HEK293 (cell line): ENCODE data around the gene HAND1.

Experiments used
- CTCF ChIP-seq: fragments of 450-650 bp; formaldehyde crosslinking; IDR thresholded peaks from 2 replicates; pipeline ENCODE4 v1.5.1; 2016; ENCODE audit warnings: missing biosample characterization, missing genetic modification characterization
- RBAK ChIP-seq: fragments of 450-650 bp; formaldehyde crosslinking; IDR thresholded peaks from 2 replicates; pipeline ENCODE4 v1.5.1; 2016; ENCODE audit warnings: missing biosample characterization, missing genetic modification characterization
- REST ChIP-seq: fragments of 450-650 bp; formaldehyde crosslinking; IDR thresholded peaks from 2 replicates; pipeline ENCODE4 v1.5.1; 2016; ENCODE audit warnings: missing biosample characterization, missing genetic modification characterization
- YY1 ChIP-seq: fragments of 450-650 bp; formaldehyde crosslinking; IDR thresholded peaks from 2 replicates; pipeline ENCODE4 v1.5.1; 2018; ENCODE audit warnings: missing biosample characterization, missing genetic modification characterization
- ZBTB1 ChIP-seq: fragments of 450-650 bp; formaldehyde crosslinking; IDR thresholded peaks from 2 replicates; pipeline ENCODE4 v1.5.1; 2016; ENCODE audit warnings: missing biosample characterization, missing genetic modification characterization
- ZNF133 ChIP-seq: fragments of 450-650 bp; formaldehyde crosslinking; IDR thresholded peaks from 2 replicates; pipeline ENCODE4 v1.5.1; 2016; ENCODE audit warnings: missing biosample characterization, missing genetic modification characterization
- ZNF292 ChIP-seq: fragments of 450-650 bp; formaldehyde crosslinking; IDR thresholded peaks from 2 replicates; pipeline ENCODE4 v1.5.1; 2016; ENCODE audit warnings: low read depth, missing biosample characterization, missing genetic modification characterization, borderline replicate concordance
- ZNF624 ChIP-seq: fragments of 450-650 bp; formaldehyde crosslinking; IDR thresholded peaks from 2 replicates; pipeline ENCODE4 v1.5.1; 2017; ENCODE audit warnings: missing biosample characterization, missing genetic modification characterization
- ZSCAN16 ChIP-seq: fragments of 450-650 bp; formaldehyde crosslinking; IDR thresholded peaks from 2 replicates; pipeline ENCODE4 v1.5.1; 2016; ENCODE audit warnings: missing biosample characterization, missing genetic modification characterization

GRCh38 chr5:154480847-154481246 is 2.8 kb upstream of the HAND1 start:
- TF ChIP-seq YY1 (tag by site-specific recombination) (no peak), CTCF (tag by site-specific recombination) (no peak), ZNF624 (tag by site-specific recombination) (no peak), REST (tag by site-specific recombination) (no peak), RBAK (tag by site-specific recombination) (no peak), ZBTB1 (tag by site-specific recombination) (no peak), ZSCAN16 (no peak), ZNF133 (tag by site-specific recombination) (no peak), ZNF292 (no peak)
